NCI-H2227 (cell line): ENCODE measurements around the gene PHF8.

ENCODE experiments used
- DNase-seq: peaks from one replicate; lab custom pipeline; 2025; ENCODE audit not compliant: unreplicated experiment; lab: John Stamatoyannopoulos, UW

Gene PHF8

GRCh38 chrX:54024350-54024749 lies 19.9 kb downstream of the PHF8 start:
- DNase-seq: no peak

- DNase-seq: no peak
Observed at GRCh38 chrX:54012830-54013500, 31.3 kb downstream of the PHF8 start.

GRCh38 chrX:54007682-54008081 lies 36.6 kb downstream of the PHF8 start:
- DNase-seq: no peak

- no peak for DNase-seq
Observed at GRCh38 chrX:53997724-53998123, 46.5 kb downstream of the PHF8 start.

- DNase-seq: no peak
Observed at GRCh38 chrX:53992589-53992988, 51.7 kb downstream of the PHF8 start.

- no peak for DNase-seq
Observed at GRCh38 chrX:53990171-53990570, 54.1 kb downstream of the PHF8 start.

- no peak for DNase-seq
Observed at GRCh38 chrX:53984895-53985294, 59.4 kb downstream of the PHF8 start.

- no peak for DNase-seq
Observed at GRCh38 chrX:53974529-53974928, 69.7 kb downstream of the PHF8 start.

GRCh38 chrX:53969540-53969939 lies 74.7 kb downstream of the PHF8 start:
- no peak for DNase-seq

GRCh38 chrX:53950130-53950733 lies 94.0 kb downstream of the PHF8 start:
- no peak for DNase-seq

- DNase-seq: no peak
Observed at GRCh38 chrX:53940180-53940579, 104.1 kb downstream of the PHF8 start.

- no peak for DNase-seq
Observed at GRCh38 chrX:53939127-53939526, 105.1 kb downstream of the PHF8 start.

- DNase-seq: no peak
Observed at GRCh38 chrX:53930515-53931380, 113.5 kb downstream of the PHF8 start.

- no peak for DNase-seq
Observed at GRCh38 chrX:53926030-53926429, 118.2 kb downstream of the PHF8 start.

GRCh38 chrX:53918702-53919101 lies 125.6 kb downstream of the PHF8 start:
- no peak for DNase-seq

- no peak for DNase-seq
Observed at GRCh38 chrX:53900623-53901022, 143.7 kb downstream of the PHF8 start.

- DNase-seq: no peak
Observed at GRCh38 chrX:53895270-53895669, 149.0 kb downstream of the PHF8 start.
